Measurements from ENCODE around the gene LCE3B.
A peak's percentile ranks its signal among the peaks of the same experiment; 100 is the strongest.

The LCE3B gene

DNA sequence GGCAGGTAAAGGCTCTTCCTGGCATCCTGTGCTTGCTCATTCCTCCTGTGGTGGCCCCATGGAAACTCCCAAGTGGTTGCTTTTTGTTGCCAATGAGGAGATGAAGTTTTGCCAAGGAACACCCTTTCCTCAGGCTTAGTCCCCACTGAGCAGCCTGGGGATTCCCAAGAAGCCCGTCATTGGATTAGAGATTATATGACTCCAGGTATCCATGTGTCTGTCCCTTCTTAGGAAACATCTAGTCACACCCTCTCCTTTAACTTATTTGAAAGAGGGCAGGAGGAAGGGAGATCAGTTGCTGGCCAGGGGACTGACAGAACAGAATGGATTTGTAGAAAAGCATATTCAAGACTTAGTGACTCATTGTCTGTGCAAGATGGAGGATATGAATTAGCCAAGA lies 13.1 kb downstream of the LCE3B start:
- no peak for DNase-seq (ENCODE audit: low read depth in 2 of 2)
- no peak overlapping the region for H3K4me3 ChIP-seq (replicated peaks in 1 of 2; ENCODE audit: low read depth in 2 of 2, low read length in 2 of 2)
- no peak for TF ChIP-seq CTCF (IDR thresholded peaks at IDR 0.05; ENCODE audit: low read depth, low read length)

DNA sequence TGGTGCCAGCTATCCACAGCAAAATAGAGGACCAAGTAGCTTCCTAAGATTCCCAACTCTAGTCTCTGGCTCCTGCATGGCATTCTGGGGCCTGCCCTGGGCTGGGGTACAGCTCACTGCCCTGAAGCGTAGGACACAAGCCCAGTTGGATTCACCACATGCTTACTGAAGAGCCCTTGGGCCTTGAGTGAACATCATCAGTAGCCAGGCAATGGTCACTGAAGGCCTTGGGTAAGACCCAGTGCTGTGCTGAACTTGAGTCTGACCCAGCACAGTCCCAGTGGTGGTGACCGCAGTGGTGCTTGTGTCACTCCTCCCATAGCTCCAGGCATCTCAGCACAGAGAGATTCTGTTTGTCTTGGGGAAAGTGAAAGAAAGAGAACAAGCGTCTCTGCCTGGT lies 17.0 kb downstream of the LCE3B start:
- no peak for TF ChIP-seq CTCF (IDR thresholded peaks at IDR 0.05; ENCODE audit: low read depth, low read length)
- DNase-seq (ENCODE audit: low read depth in 2 of 2): no peak
- H3K4me3 ChIP-seq (replicated peaks in 1 of 2; ENCODE audit: low read depth in 2 of 2, low read length in 2 of 2): no peak overlapping the region

GRCh38 chr1:152640351-152640750 lies 26.7 kb downstream of the LCE3B start:
- H3K4me3 ChIP-seq (replicated peaks in 1 of 2; ENCODE audit: low read depth in 2 of 2, low read length in 2 of 2): no peak overlapping the region
- no peak for TF ChIP-seq CTCF (IDR thresholded peaks at IDR 0.05; ENCODE audit: low read depth, low read length)
- DNase-seq (ENCODE audit: low read depth in 2 of 2): no peak

GRCh38 chr1:152643945-152644344 lies 30.3 kb downstream of the LCE3B start:
- no peak for TF ChIP-seq CTCF (IDR thresholded peaks at IDR 0.05; ENCODE audit: low read depth, low read length)
- no peak overlapping the region for H3K4me3 ChIP-seq (replicated peaks in 1 of 2; ENCODE audit: low read depth in 2 of 2, low read length in 2 of 2)
- no peak for DNase-seq (ENCODE audit: low read depth in 2 of 2)

GRCh38 chr1:152645146-152645545 lies 31.5 kb downstream of the LCE3B start:
- DNase-seq (ENCODE audit: low read depth in 2 of 2): no peak

GRCh38 chr1:152646656-152647055 lies 33.0 kb downstream of the LCE3B start:
- no peak overlapping the region for H3K4me3 ChIP-seq (replicated peaks in 1 of 2; ENCODE audit: low read depth in 2 of 2, low read length in 2 of 2)
- TF ChIP-seq CTCF (IDR thresholded peaks at IDR 0.05; ENCODE audit: low read depth, low read length): no peak
- DNase-seq (ENCODE audit: low read depth in 2 of 2): no peak

More at GRCh38 chr1:152645146-152645545, 31.5 kb downstream of the LCE3B start:
- no peak for TF ChIP-seq CTCF (IDR thresholded peaks at IDR 0.05; ENCODE audit: low read depth, low read length)
- no peak overlapping the region for H3K4me3 ChIP-seq (replicated peaks in 1 of 2; ENCODE audit: low read depth in 2 of 2, low read length in 2 of 2)

DNA sequence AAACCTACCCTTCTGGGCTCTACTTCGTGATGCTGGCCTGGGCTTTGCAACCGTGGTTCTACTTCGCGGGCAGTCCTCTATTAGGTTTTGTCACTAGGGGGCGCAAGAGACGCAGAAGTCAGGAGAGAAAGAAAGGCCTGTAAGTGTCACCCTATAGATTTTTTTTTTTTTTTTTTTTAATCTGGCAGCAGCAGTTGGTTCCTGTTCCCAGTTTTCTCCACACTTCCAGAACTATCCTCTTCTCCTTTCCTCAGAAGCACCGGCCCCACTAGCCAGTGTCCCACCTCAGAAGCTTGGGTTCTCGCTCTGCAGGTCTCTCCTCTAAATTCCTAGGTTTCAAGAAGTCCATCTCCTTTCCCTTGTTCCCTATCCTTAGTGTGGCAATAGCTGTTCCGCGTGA lies 40.5 kb downstream of the LCE3B start:
- no peak overlapping the region for H3K4me3 ChIP-seq (replicated peaks in 1 of 2; ENCODE audit: low read depth in 2 of 2, low read length in 2 of 2)
- peak; percentile 58 to 61 for DNase-seq (ENCODE audit: low read depth in 2 of 2)
- TF ChIP-seq CTCF (IDR thresholded peaks at IDR 0.05; ENCODE audit: low read depth, low read length): peak; percentile 75

All from cardiac fibroblast (primary cell).